ENCODE data around the gene AGBL2.

DNA sequence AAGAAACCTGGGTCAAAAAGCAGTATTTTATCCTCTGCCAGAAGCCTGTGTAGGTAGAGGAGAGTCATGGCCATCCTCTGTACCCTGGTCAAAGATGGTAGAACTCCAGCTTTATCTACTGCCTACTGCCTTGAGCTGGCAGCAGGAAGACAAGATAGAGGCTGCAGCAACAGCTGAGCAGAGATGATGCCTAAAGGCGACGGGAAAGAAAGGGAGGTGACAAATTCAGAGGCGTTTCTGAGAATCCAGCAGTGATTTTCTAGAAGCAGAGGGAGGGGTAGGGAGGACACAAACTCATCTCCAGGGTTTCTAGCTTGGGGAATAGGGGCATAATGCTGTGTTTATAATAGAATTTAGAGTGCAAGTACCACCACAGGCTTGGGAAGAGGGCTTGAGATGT lies 105.5 kb downstream of the AGBL2 start:
- TF ChIP-seq EZH2 (IDR thresholded peaks at IDR 0.05; ENCODE audit: insufficient read depth, low read length) (no peak), CTCF (IDR thresholded peaks at IDR 0.05; ENCODE audit: insufficient read depth, low read depth, low read length) (no peak)

All from astrocyte (in vitro differentiated cells and primary cell).